ENCODE results near the gene KDELR1.
A peak's percentile ranks its signal among the peaks of the same experiment; 100 is the strongest.
"Not testable (repeated sequence)": the region's sequence is repeated elsewhere in the genome, so short reads cannot be mapped to it uniquely, and the experiment has no call there.

KDELR1 gene

GRCh38 chr19:48397263-48398101 lies 6.1 kb upstream of the KDELR1 start:
- peak overlapping the region; percentile 43 for H3K4me3 ChIP-seq (ENCODE audit: low read depth, low read length)

GRCh38 chr19:48396824-48397176 lies 5.4 kb upstream of the KDELR1 start:
- no peak overlapping the region for H3K4me3 ChIP-seq (ENCODE audit: low read depth, low read length)

GRCh38 chr19:48396016-48396823 lies 4.9 kb upstream of the KDELR1 start:
- no peak overlapping the region for H3K4me3 ChIP-seq (ENCODE audit: low read depth, low read length)

- no peak overlapping the region for H3K4me3 ChIP-seq (ENCODE audit: low read depth, low read length)
These were observed 4.1 kb upstream of the KDELR1 start for GRCh38 chr19:48395499-48395898.

- H3K4me3 ChIP-seq (ENCODE audit: low read depth, low read length) = no peak overlapping the region
These were observed 3.8 kb upstream of the KDELR1 start for GRCh38 chr19:48395170-48395455.

GRCh38 chr19:48394331-48395169 lies 3.2 kb upstream of the KDELR1 start:
- no peak overlapping the region for H3K4me3 ChIP-seq (ENCODE audit: low read depth, low read length)

GRCh38 chr19:48393559-48394330 lies 2.4 kb upstream of the KDELR1 start, which contains the start of gene GRIN2D:
Gene GRIN2D, plus strand, starts transcription at chr19:48393668. Its CDS starts 4,725 bp downstream, at chr19:48398393.
- peak within 1 kb of the TSS; percentile 20 for H3K4me3 ChIP-seq (ENCODE audit: low read depth, low read length)

- H3K4me3 ChIP-seq (ENCODE audit: low read depth, low read length) = peak overlapping the region; percentile 17
These were observed 1.7 kb upstream of the KDELR1 start for GRCh38 chr19:48392860-48393558.

GRCh38 chr19:48392006-48392344 lies 624 bp upstream of the KDELR1 start:
- not testable (repeated sequence) for H3K4me3 ChIP-seq (ENCODE audit: low read depth, low read length)

- H3K4me3 ChIP-seq (ENCODE audit: low read depth, low read length) = peak overlapping the region; percentile 83
These were observed 907 bp downstream of the KDELR1 start for GRCh38 chr19:48390188-48391099.

GRCh38 chr19:48386981-48387380 lies 4.4 kb downstream of the KDELR1 start:
- no peak overlapping the region for H3K4me3 ChIP-seq (ENCODE audit: low read depth, low read length)

GRCh38 chr19:48385461-48386087 lies 5.8 kb downstream of the KDELR1 start:
- no peak overlapping the region for H3K4me3 ChIP-seq (ENCODE audit: low read depth, low read length)

- no peak overlapping the region for H3K4me3 ChIP-seq (ENCODE audit: low read depth, low read length)
These were observed 9.1 kb downstream of the KDELR1 start for GRCh38 chr19:48382286-48382685.

- H3K4me3 ChIP-seq (ENCODE audit: low read depth, low read length) = no peak overlapping the region
These were observed 10.0 kb downstream of the KDELR1 start for GRCh38 chr19:48381178-48381950.

GRCh38 chr19:48379058-48379457 lies 12.3 kb downstream of the KDELR1 start:
- no peak overlapping the region for H3K4me3 ChIP-seq (ENCODE audit: low read depth, low read length)

- no peak overlapping the region for H3K4me3 ChIP-seq (ENCODE audit: low read depth, low read length)
These were observed 13.2 kb downstream of the KDELR1 start for GRCh38 chr19:48378194-48378570.

GRCh38 chr19:48373567-48373966 lies 17.8 kb downstream of the KDELR1 start:
- no peak overlapping the region for H3K4me3 ChIP-seq (ENCODE audit: low read depth, low read length)

- H3K4me3 ChIP-seq (ENCODE audit: low read depth, low read length) = no peak overlapping the region
These were observed 18.4 kb downstream of the KDELR1 start for GRCh38 chr19:48372904-48373303.

Measured in iPS-11a (cell line).